Neural crest cell (in vitro differentiated cells): ENCODE data around the gene TRABD2B. TPM values are rescaled to one million over a fixed set of nuclear protein-coding genes. Genes with fewer than 3 reads are reported as not detected.

Experiments used
- DNase-seq: peaks from one replicate; pipeline ENCODE4 v3.0.0; 2021; ENCODE audit warnings: low read depth, mixed read lengths, low spot score
- H3K27ac Mint-ChIP-seq: one replicate; pipeline ENCODE4 v1.8.0; 2021; ENCODE audit warnings: mild to moderate bottlenecking, mixed read lengths; ENCODE audit not compliant: unreplicated experiment
- H3K27me3 Mint-ChIP-seq: 2 replicates; pipeline ENCODE4 v1.8.0; 2021; ENCODE audit warnings: low read depth, mild to moderate bottlenecking, mixed read lengths
- H3K36me3 Mint-ChIP-seq: 2 replicates; pipeline ENCODE4 v1.8.0; 2021; ENCODE audit warnings: low read depth, mild to moderate bottlenecking, mixed read lengths
- H3K4me1 Mint-ChIP-seq: 2 replicates; pipeline ENCODE4 v1.8.0; 2021; ENCODE audit warnings: mixed read lengths
- H3K4me3 Mint-ChIP-seq: one replicate; pipeline ENCODE4 v1.8.0; 2021; ENCODE audit warnings: mild to moderate bottlenecking, mixed read lengths
- H3K9me3 Mint-ChIP-seq: 2 replicates; pipeline ENCODE4 v1.8.0; 2021; ENCODE audit warnings: mixed read lengths
- CTCF ChIP-seq: fragments of 200-600 bp; sonication (generic); conservative IDR thresholded peaks from 2 replicates; pipeline ENCODE4 v1.5.0; 2021; ENCODE audit warnings: antibody characterized with exemption, mild to moderate bottlenecking
- total RNA-seq: library from RNA; stranded (reverse); gene quantifications from 2 replicates; pipeline ENCODE4 v1.2.1, GENCODE V29; 2021

The TRABD2B gene
- total RNA-seq, 1 donor from 2014 or later: 0.49 TPM

- Mint-ChIP-seq H3K36me3 (no peaks in the 10 kb centered on the region), H3K4me3 (peak overlapping the region; percentile 13), H3K4me1 (peaks cover 15% of the 10 kb centered on the region)
Observed at GRCh38 chr1:47984175-47984789, 12.9 kb downstream of the TRABD2B start.

DNA sequence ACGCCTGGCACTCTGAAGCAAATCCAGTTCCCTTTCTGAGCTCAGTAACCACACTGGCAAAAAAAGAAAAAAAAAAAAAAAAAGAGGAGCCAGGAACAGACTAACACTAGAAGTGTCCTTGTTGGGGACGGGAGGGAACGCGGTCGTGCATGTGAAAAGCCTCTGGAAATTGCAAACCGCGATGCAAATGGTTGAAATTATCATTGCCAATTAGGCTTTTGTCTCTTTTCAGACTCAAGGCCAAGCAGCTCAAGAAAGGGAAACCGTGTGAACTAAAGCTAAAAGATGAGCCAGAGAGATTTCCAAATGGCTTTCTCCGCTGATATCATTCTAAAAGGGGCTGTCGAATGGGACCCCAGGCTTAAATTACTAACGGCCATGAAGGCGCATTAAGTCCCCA, 13.5 kb downstream of the TRABD2B start:
- Mint-ChIP-seq H3K27ac (no peak overlapping the region), H3K27me3 (peaks cover 75% of the 10 kb centered on the region), H3K9me3 (no peaks in the 10 kb centered on the region), H3K4me3 (no peak overlapping the region), H3K4me1 (peaks cover 15% of the 10 kb centered on the region), H3K36me3 (no peaks in the 10 kb centered on the region)
- no peak for DNase-seq
- TF ChIP-seq CTCF: no peak

More at GRCh38 chr1:47984175-47984789, 12.9 kb downstream of the TRABD2B start:
- Mint-ChIP-seq H3K27ac (no peak overlapping the region), H3K27me3 (peaks cover 80% of the 10 kb centered on the region), H3K9me3 (no peaks in the 10 kb centered on the region)
- DNase-seq: no peak
- no peak for TF ChIP-seq CTCF

GRCh38 chr1:47981667-47982350, 15.4 kb downstream of the TRABD2B start:
- H3K4me1 Mint-ChIP-seq: peaks cover 12% of the 10 kb centered on the region

GRCh38 chr1:47980501-47980900, 16.7 kb downstream of the TRABD2B start:
- H3K4me3 Mint-ChIP-seq: no peak overlapping the region
- no peaks in the 10 kb centered on the region for H3K36me3 Mint-ChIP-seq
- H3K27ac Mint-ChIP-seq: no peak overlapping the region
- no peak for TF ChIP-seq CTCF
- no peaks in the 10 kb centered on the region for H3K9me3 Mint-ChIP-seq
- peaks cover 46% of the 10 kb centered on the region for H3K27me3 Mint-ChIP-seq
- no peak for DNase-seq
- H3K4me1 Mint-ChIP-seq: peaks cover 8% of the 10 kb centered on the region

More at GRCh38 chr1:47981667-47982350, 15.4 kb downstream of the TRABD2B start:
- no peaks in the 10 kb centered on the region for H3K9me3 Mint-ChIP-seq
- H3K36me3 Mint-ChIP-seq: no peaks in the 10 kb centered on the region
- H3K4me3 Mint-ChIP-seq: no peak overlapping the region
- no peak overlapping the region for H3K27ac Mint-ChIP-seq
- no peak for TF ChIP-seq CTCF
- H3K27me3 Mint-ChIP-seq: peaks cover 59% of the 10 kb centered on the region
- no peak for DNase-seq

- Mint-ChIP-seq H3K27me3 (peaks cover 39% of the 10 kb centered on the region), H3K9me3 (no peaks in the 10 kb centered on the region), H3K4me1 (peaks cover 8% of the 10 kb centered on the region), H3K4me3 (no peak overlapping the region), H3K36me3 (no peaks in the 10 kb centered on the region), H3K27ac (no peak overlapping the region)
- no peak for TF ChIP-seq CTCF
- no peak for DNase-seq
Observed at GRCh38 chr1:47979724-47980123, 17.5 kb downstream of the TRABD2B start.
